Upper lobe of right lung (tissue), 1 donor: ENCODE measurements around the gene GLP2R. TPM values are rescaled to one million over a fixed set of nuclear protein-coding genes. Genes with fewer than 3 reads are reported as not detected.

Experiments
- ATAC-seq: fragments of 200-7000 bp; cut with Tn5 transposase; one replicate; pipeline ENCODE4 v1.9.1; 2020; ENCODE audit warnings: mild to moderate bottlenecking, moderate library complexity
- DNase-seq: peaks from one replicate; pipeline ENCODE4 v3.0.0-alpha.2; 2020
- H3K27ac ChIP-seq: fragments of 200-600 bp; one replicate; pipeline ENCODE4 v1.8.0; 2022
- H3K27me3 ChIP-seq: fragments of 200-600 bp; one replicate; pipeline ENCODE4 v1.8.0; 2022; ENCODE audit warnings: mild to moderate bottlenecking
- H3K36me3 ChIP-seq: fragments of 200-600 bp; one replicate; pipeline ENCODE4 v1.8.0; 2022
- H3K4me1 ChIP-seq: fragments of 200-600 bp; one replicate; pipeline ENCODE4 v1.8.0; 2022
- H3K4me3 ChIP-seq: fragments of 200-600 bp; one replicate; pipeline ENCODE4 v1.8.0; 2022; ENCODE audit warnings: mild to moderate bottlenecking
- H3K9me3 ChIP-seq: fragments of 200-600 bp; one replicate; pipeline ENCODE4 v1.8.0; 2022
- CTCF ChIP-seq: fragments of 200-600 bp; IDR thresholded peaks from one replicate; pipeline ENCODE4 v1.8.0; 2022; ENCODE audit warnings: antibody characterized with exemption
- intact Hi-C: fragments of 100-400 bp; cut with DNase I; formaldehyde crosslinking; loops from one replicate; pipeline ENCODE4 v1.11.0; 2022
- total RNA-seq: library from RNA; stranded (reverse); fragmentation: NEBNext Ultra II Directional; extraction: Animal tissue kit (Norgen Biotek cat#: 25700); gene quantifications from one replicate; pipeline ENCODE4 v1.2.1, GENCODE V29; 2021
- donor health status: DM: no; HTN: yes; CAD: no; lungs with severe emphysema.

GLP2R gene
- total RNA-seq, 1 donor from 2014 or later = 1.8 TPM

- no peak overlapping the region for H3K4me3 ChIP-seq
- H3K9me3 ChIP-seq = no peaks in the 10 kb centered on the region
- no peak overlapping the region for H3K27ac ChIP-seq
- intact Hi-C loops = no loop called here
- H3K27me3 ChIP-seq = no peaks in the 10 kb centered on the region
- no peak for TF ChIP-seq CTCF
- ATAC-seq (no peak), DNase-seq (no peak)
- H3K36me3 ChIP-seq = no peaks in the 10 kb centered on the region
- H3K4me1 ChIP-seq = no peaks in the 10 kb centered on the region
Observed at GRCh38 chr17:9814337-9814945, 11.3 kb upstream of the GLP2R start.

- no peak overlapping the region for H3K4me3 ChIP-seq
- H3K9me3 ChIP-seq = no peaks in the 10 kb centered on the region
- ATAC-seq (no peak), DNase-seq (no peak)
- intact Hi-C loops = no loop called here
- no peaks in the 10 kb centered on the region for H3K27me3 ChIP-seq
- no peaks in the 10 kb centered on the region for H3K36me3 ChIP-seq
- H3K4me1 ChIP-seq = no peaks in the 10 kb centered on the region
- no peak for TF ChIP-seq CTCF
- no peak overlapping the region for H3K27ac ChIP-seq
Observed at GRCh38 chr17:9816472-9816871, 9.3 kb upstream of the GLP2R start.

GRCh38 chr17:9817086-9817485 lies 8.6 kb upstream of the GLP2R start:
- no peaks in the 10 kb centered on the region for H3K4me1 ChIP-seq
- ATAC-seq = peak; percentile 76
- no peak overlapping the region for H3K4me3 ChIP-seq
- DNase-seq = no peak
- no peaks in the 10 kb centered on the region for H3K9me3 ChIP-seq
- intact Hi-C loops = no loop called here
- no peaks in the 10 kb centered on the region for H3K27me3 ChIP-seq
- H3K27ac ChIP-seq = no peak overlapping the region
- H3K36me3 ChIP-seq = no peaks in the 10 kb centered on the region
- TF ChIP-seq CTCF = no peak

DNA sequence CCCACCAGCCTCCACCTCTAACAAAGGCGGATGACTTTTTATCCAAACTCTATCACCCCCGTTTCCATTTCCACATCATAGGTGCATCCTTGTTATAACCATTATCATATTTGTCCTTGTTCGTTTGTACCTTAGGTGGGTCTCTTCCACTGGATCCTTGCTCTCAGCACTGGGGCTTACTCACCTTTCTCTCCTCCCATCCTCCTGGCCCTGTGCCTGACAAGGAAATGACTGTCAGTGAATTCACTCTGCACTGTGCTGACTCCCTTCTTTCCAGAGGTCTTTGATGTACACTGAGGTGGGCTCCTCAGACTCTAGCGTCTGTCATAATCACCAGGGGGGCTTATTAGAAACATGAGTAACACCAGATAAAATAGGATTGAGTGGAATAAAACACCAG lies 7.0 kb upstream of the GLP2R start:
- Histone ChIP-seq H3K36me3 (no peaks in the 10 kb centered on the region), H3K27ac (no peak overlapping the region), H3K9me3 (no peaks in the 10 kb centered on the region), H3K4me3 (no peak overlapping the region), H3K27me3 (peaks cover 1% of the 10 kb centered on the region), H3K4me1 (no peaks in the 10 kb centered on the region)
- ATAC-seq (no peak), DNase-seq (no peak)
- TF ChIP-seq CTCF = no peak
- intact Hi-C loops = no loop called here

DNA sequence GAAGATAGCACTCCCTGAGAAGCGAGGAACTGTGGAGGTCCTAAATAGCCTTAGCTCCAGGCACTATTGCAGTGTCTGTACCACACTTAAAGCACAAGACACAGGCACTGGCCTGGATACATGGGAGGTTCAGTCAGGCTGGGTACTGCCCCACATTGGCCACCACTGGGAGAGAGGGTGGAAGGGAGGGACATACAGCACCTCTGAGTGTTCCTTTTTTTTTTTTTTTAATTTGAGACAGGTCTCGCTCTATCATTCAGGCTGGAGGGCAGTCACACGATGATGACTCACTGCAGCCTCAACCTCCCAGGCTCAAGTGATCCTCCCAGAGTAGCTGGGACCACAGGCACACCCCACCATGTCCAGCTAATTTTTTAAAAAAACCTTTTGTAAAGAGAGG lies 5.3 kb upstream of the GLP2R start:
- no peak for ATAC-seq
- DNase-seq = no peak
- intact Hi-C loops = no loop called here
- Histone ChIP-seq H3K9me3 (no peaks in the 10 kb centered on the region), H3K36me3 (no peaks in the 10 kb centered on the region), H3K4me1 (no peaks in the 10 kb centered on the region), H3K4me3 (no peak overlapping the region), H3K27me3 (peaks cover 7% of the 10 kb centered on the region), H3K27ac (no peak overlapping the region)
- TF ChIP-seq CTCF = no peak

- ATAC-seq (no peak), DNase-seq (no peak)
- Histone ChIP-seq H3K27ac (no peak within 1 kb of the TSS), H3K4me3 (no peak within 1 kb of the TSS), H3K4me1 (no peaks in the 10 kb centered on the region), H3K27me3 (peaks cover 15% of the 10 kb centered on the region), H3K36me3 (no peaks in the 10 kb centered on the region), H3K9me3 (no peaks in the 10 kb centered on the region)
- intact Hi-C loops = no loop called here
- TF ChIP-seq CTCF = no peak
Observed at GRCh38 chr17:9821921-9822320, 3.8 kb upstream of the GLP2R start, which contains the start of gene GSG1L2. Gene GSG1L2, minus strand, starts transcription at chr17:9822079. Its CDS starts 8 bp downstream, at chr17:9822071.
